ENCODE data around the gene TTPAL.
A peak's percentile ranks its signal among the peaks of the same experiment; 100 is the strongest.

The TTPAL gene

GRCh38 chr20:44494266-44494665 lies 18.6 kb downstream of the TTPAL start:
- no peak for DNase-seq
- intact Hi-C loops (cut with DNase I), result no loop called here

GRCh38 chr20:44494681-44495080 lies 19.0 kb downstream of the TTPAL start:
- intact Hi-C loops (cut with DNase I), result no loop called here
- no peak for DNase-seq

- intact Hi-C loops (cut with DNase I), result no loop called here
- DNase-seq, result no peak
These were observed 19.6 kb downstream of the TTPAL start for GRCh38 chr20:44495257-44495656.

- intact Hi-C loops (cut with DNase I), result no loop called here
- DNase-seq, result no peak
These were observed 20.3 kb downstream of the TTPAL start for GRCh38 chr20:44495802-44496481.

- DNase-seq, result no peak
- intact Hi-C loops (cut with DNase I), result no loop called here
These were observed 21.3 kb downstream of the TTPAL start for GRCh38 chr20:44496976-44497375.

GRCh38 chr20:44497761-44498160 lies 22.1 kb downstream of the TTPAL start:
- intact Hi-C loops (cut with DNase I), result no loop called here
- DNase-seq, result no peak

GRCh38 chr20:44500221-44500620 lies 24.5 kb downstream of the TTPAL start:
- no peak for DNase-seq
- intact Hi-C loops (cut with DNase I), result no loop called here

- DNase-seq, result no peak
- intact Hi-C loops (cut with DNase I), result no loop called here
These were observed 25.8 kb downstream of the TTPAL start for GRCh38 chr20:44501448-44501847.

GRCh38 chr20:44502968-44503367 lies 27.3 kb downstream of the TTPAL start:
- intact Hi-C loops (cut with DNase I), result no loop called here
- no peak for DNase-seq

GRCh38 chr20:44504402-44505307 lies 29.0 kb downstream of the TTPAL start:
- intact Hi-C loops (cut with DNase I), result no loop called here
- no peak for DNase-seq

GRCh38 chr20:44509762-44510161 lies 34.1 kb downstream of the TTPAL start:
- intact Hi-C loops (cut with DNase I), result no loop called here

GRCh38 chr20:44513871-44514270 lies 38.2 kb downstream of the TTPAL start:
- no peak for DNase-seq
- intact Hi-C loops (cut with DNase I), result no loop called here

More at GRCh38 chr20:44509762-44510161, 34.1 kb downstream of the TTPAL start:
- DNase-seq, result no peak

- intact Hi-C loops (cut with DNase I), result no loop called here
- no peak for DNase-seq
These were observed 40.8 kb downstream of the TTPAL start for GRCh38 chr20:44516491-44516890.

- intact Hi-C loops (cut with DNase I), result no loop called here
These were observed 41.8 kb downstream of the TTPAL start for GRCh38 chr20:44517454-44517853.

GRCh38 chr20:44518248-44518647 lies 42.6 kb downstream of the TTPAL start:
- no peak for DNase-seq
- intact Hi-C loops (cut with DNase I), result no loop called here

More at GRCh38 chr20:44517454-44517853, 41.8 kb downstream of the TTPAL start:
- no peak for DNase-seq

GRCh38 chr20:44520881-44521280 lies 45.2 kb downstream of the TTPAL start:
- no peak for DNase-seq
- intact Hi-C loops (cut with DNase I), result loop anchor here (5.0 kb wide), 2 partner anchors 44 to 201 kb away; partner anchors contain the start of gene TTPAL

- intact Hi-C loops (cut with DNase I), result loop anchor here (5.0 kb wide), 2 partner anchors 44 to 201 kb away; partner anchors contain the start of gene TTPAL
- DNase-seq, result peak; percentile 92 to 99 (median 96)
These were observed 46.1 kb downstream of the TTPAL start, which contains the start of gene SERINC3 for GRCh38 chr20:44521484-44522481. TSS of gene SERINC3 (minus strand) at chr20:44522070. CDS start at chr20:44521951, 119 bp downstream.

GRCh38 chr20:44522841-44523240 lies 47.2 kb downstream of the TTPAL start:
- intact Hi-C loops (cut with DNase I), result loop anchor here (5.0 kb wide), 2 partner anchors 46 to 199 kb away; partner anchors contain the start of gene TTPAL
- DNase-seq, result no peak

GRCh38 chr20:44523746-44524145 lies 48.1 kb downstream of the TTPAL start:
- DNase-seq, result no peak
- intact Hi-C loops (cut with DNase I), result loop anchor here (5.0 kb wide), 2 partner anchors 46 to 199 kb away; partner anchors contain the start of gene TTPAL

- DNase-seq, result no peak
- intact Hi-C loops (cut with DNase I), result no loop called here
These were observed 50.5 kb downstream of the TTPAL start for GRCh38 chr20:44526129-44526528.
